IMR-90 (cell line): ENCODE results near the gene DENND1C. TPM values are rescaled to one million over a fixed set of nuclear protein-coding genes. Genes with fewer than 3 reads are reported as not detected.

Experiments
- ATAC-seq: fragments of 200-7000 bp; cut with Tn5 transposase; 2 replicates; pipeline ENCODE4 v1.9.1; 2020; ENCODE audit warnings: low read depth, mild to moderate bottlenecking, moderate library complexity
- BruUV-seq: library from RNA; stranded (reverse); fragments of 400-500 nt; replicated peaks from 2 replicates; lab custom pipeline; 2021; lab: Mats Ljungman, UMichigan
- CTCF ChIA-PET: fragments of 300-600 bp; formaldehyde crosslinking; extraction: SDS; loops from one replicate; lab custom pipeline; 2021; ENCODE audit warnings: antibody characterized with exemption; lab: Yijun Ruan, JAX
- POLR2A ChIA-PET: fragments of 300-600 bp; sonication (Branson Sonifier 250); formaldehyde crosslinking; loops from one replicate; lab custom pipeline; 2022; ENCODE audit warnings: antibody characterized with exemption; ENCODE audit not compliant: unreplicated experiment; lab: Charles Lee
- DNase-seq: peaks from one replicate; pipeline ENCODE4 v3.0.0; 2013
- H2AFZ ChIP-seq: replicated peaks from 2 replicates; pipeline ENCODE3; 2013; ENCODE audit warnings: low read length, mild to moderate bottlenecking; ENCODE audit not compliant: poor library complexity
- H2AK5ac ChIP-seq: 2 replicates; pipeline ENCODE4 v1.6.1; 2013; ENCODE audit warnings: low read depth, low read length, inconsistent platforms
- H2AK9ac ChIP-seq: replicated peaks from 2 replicates; pipeline ENCODE3; 2013; ENCODE audit warnings: mild to moderate bottlenecking, low read depth, low read length, moderate library complexity; ENCODE audit not compliant: poor library complexity
- H2BK120ac ChIP-seq: 2 replicates; pipeline ENCODE4 v1.6.1; 2013; ENCODE audit warnings: low read depth, low read length, inconsistent platforms
- H2BK15ac ChIP-seq: 3 replicates; pipeline ENCODE4 v1.6.1; 2013; ENCODE audit warnings: low read depth, low read length, inconsistent platforms
- H2BK20ac ChIP-seq: 2 replicates; pipeline ENCODE4 v1.6.1; 2013; ENCODE audit warnings: low read depth, mild to moderate bottlenecking, inconsistent platforms, low read length, moderate library complexity
- H2BK5ac ChIP-seq: 2 replicates; pipeline ENCODE4 v1.6.1; 2013; ENCODE audit warnings: mild to moderate bottlenecking, low read depth, low read length, inconsistent platforms; ENCODE audit not compliant: poor library complexity, severe bottlenecking
- H3K14ac ChIP-seq: replicated peaks from 2 replicates; pipeline ENCODE4 v1.6.1; 2013; ENCODE audit warnings: low read depth, low read length, inconsistent platforms
- H3K18ac ChIP-seq: 2 replicates; pipeline ENCODE4 v1.6.1; 2013; ENCODE audit warnings: low read depth, low read length, control low read depth
- H3K23ac ChIP-seq: 2 replicates; pipeline ENCODE4 v1.6.1; 2013; ENCODE audit warnings: low read depth, low read length, inconsistent platforms
- H3K27ac ChIP-seq: 2 replicates; pipeline ENCODE4 v1.5.1; 2013; ENCODE audit warnings: mild to moderate bottlenecking, control low read depth, low read length; ENCODE audit not compliant: insufficient read depth
- H3K27me3 ChIP-seq: 2 replicates; pipeline ENCODE4 v1.6.1; 2013; ENCODE audit warnings: low read length; ENCODE audit not compliant: control insufficient read depth, insufficient read depth
- H3K36me3 ChIP-seq: 2 replicates; pipeline ENCODE4 v1.6.1; 2013; ENCODE audit warnings: low read length, mixed read lengths; ENCODE audit not compliant: control insufficient read depth, insufficient read depth
- H3K4ac ChIP-seq: 2 replicates; pipeline ENCODE4 v1.6.1; 2013; ENCODE audit warnings: low read depth, low read length, inconsistent platforms
- H3K4me1 ChIP-seq: 2 replicates; pipeline ENCODE4 v1.6.1; 2013; ENCODE audit warnings: low read length, mixed read lengths; ENCODE audit not compliant: control insufficient read depth, insufficient read depth
- H3K4me2 ChIP-seq: 2 replicates; pipeline ENCODE4 v1.6.1; 2013; ENCODE audit warnings: low read depth, mild to moderate bottlenecking, control low read depth, low read length, moderate library complexity
- H3K4me3 ChIP-seq: 2 replicates; pipeline ENCODE4 v1.5.1; 2013; ENCODE audit warnings: low read depth, mild to moderate bottlenecking, control low read depth, low read length, moderate library complexity; ENCODE audit not compliant: insufficient read depth
- H3K56ac ChIP-seq: 2 replicates; pipeline ENCODE4 v1.6.1; 2013; ENCODE audit warnings: low read length, inconsistent platforms; ENCODE audit not compliant: insufficient read depth; ENCODE audit errors: extremely low read depth
- H3K79me1 ChIP-seq, 2 experiments: 2 replicates each; pipeline ENCODE4 v1.6.1; 2013; ENCODE audit warnings: low read length in 2 of 2, inconsistent platforms in 1 of 2, low read depth in 1 of 2
- H3K9ac ChIP-seq: 2 replicates; pipeline ENCODE4 v1.6.1; 2013; ENCODE audit warnings: low read depth, low read length, control low read depth
- H3K9me1 ChIP-seq: 2 replicates; pipeline ENCODE4 v1.6.1; 2013; ENCODE audit warnings: low read length, inconsistent platforms; ENCODE audit not compliant: insufficient read depth
- H3K9me3 ChIP-seq: 2 replicates; pipeline ENCODE4 v1.6.1; 2013; ENCODE audit warnings: low read length; ENCODE audit not compliant: control insufficient read depth, insufficient read depth
- H4K20me1 ChIP-seq: 2 replicates; pipeline ENCODE4 v1.6.1; 2013; ENCODE audit warnings: low read length, inconsistent platforms; ENCODE audit not compliant: insufficient read depth
- H4K5ac ChIP-seq: 2 replicates; pipeline ENCODE4 v1.6.1; 2013; ENCODE audit warnings: mild to moderate bottlenecking, low read depth, low read length, control low read depth
- H4K8ac ChIP-seq, 2 experiments: 2 replicates each; pipeline ENCODE4 v1.6.1; 2013; ENCODE audit warnings: low read depth in 2 of 2, low read length in 2 of 2, control low read depth in 1 of 2, inconsistent platforms in 1 of 2
- H4K91ac ChIP-seq: 2 replicates; pipeline ENCODE4 v1.6.1; 2013; ENCODE audit warnings: low read depth, low read length, inconsistent platforms; ENCODE audit not compliant: insufficient read depth
- BHLHE40 ChIP-seq: fragments of 150-350 bp; IDR thresholded peaks from 2 replicates; pipeline ENCODE4 v1.6.1; 2016; ENCODE audit warnings: mild to moderate bottlenecking, low read depth, low read length
- CEBPB ChIP-seq: IDR thresholded peaks from 2 replicates; pipeline ENCODE4 v1.6.1; 2012; ENCODE audit warnings: low read depth, low read length, improper control_type of control experiment
- CHD1 ChIP-seq: IDR thresholded peaks from 2 replicates; pipeline ENCODE4 v1.6.1; 2012; ENCODE audit warnings: low read depth, low read length, improper control_type of control experiment
- CTCF ChIP-seq: conservative IDR thresholded peaks from 2 replicates; pipeline ENCODE4 v1.5.1; 2012; ENCODE audit warnings: mild to moderate bottlenecking, low read depth, low read length, improper control_type of control experiment
- ELK1 ChIP-seq: fragments of 150-350 bp; IDR thresholded peaks from 2 replicates; pipeline ENCODE4 v1.6.1; 2016; ENCODE audit warnings: low read depth, mild to moderate bottlenecking, low read length, moderate library complexity, borderline replicate concordance
- FOS ChIP-seq: fragments of 150-350 bp; IDR thresholded peaks from 2 replicates; pipeline ENCODE4 v1.6.1; 2016; ENCODE audit warnings: low read depth, low read length
- MAFK ChIP-seq: IDR thresholded peaks from 2 replicates; pipeline ENCODE4 v1.6.1; 2012; ENCODE audit warnings: low read depth, low read length, improper control_type of control experiment
- MAZ ChIP-seq: IDR thresholded peaks from 2 replicates; pipeline ENCODE4 v1.6.1; 2012; ENCODE audit warnings: low read depth, mild to moderate bottlenecking, low read length, improper control_type of control experiment, moderate library complexity, borderline replicate concordance
- MXI1 ChIP-seq: IDR thresholded peaks from 2 replicates; pipeline ENCODE4 v1.6.1; 2012; ENCODE audit warnings: low read depth, mild to moderate bottlenecking, low read length, moderate library complexity, borderline replicate concordance
- NFE2L2 ChIP-seq: fragments of 150-350 bp; IDR thresholded peaks from 2 replicates; pipeline ENCODE4 v1.6.1; 2016; ENCODE audit warnings: low read depth, mild to moderate bottlenecking, low read length
- POLR2A ChIP-seq: IDR thresholded peaks from 2 replicates; pipeline ENCODE4 v1.6.1; 2012; ENCODE audit warnings: mild to moderate bottlenecking, low read depth, low read length
- RAD21 ChIP-seq: IDR thresholded peaks from 2 replicates; pipeline ENCODE4 v1.6.1; 2012; ENCODE audit warnings: low read length, improper control_type of control experiment
- RCOR1 ChIP-seq: IDR thresholded peaks from 2 replicates; pipeline ENCODE4 v1.6.1; 2012; ENCODE audit warnings: mild to moderate bottlenecking, low read length, improper control_type of control experiment; ENCODE audit not compliant: insufficient replicate concordance
- RFX5 ChIP-seq: IDR thresholded peaks from 2 replicates; pipeline ENCODE4 v1.8.0; 2012; ENCODE audit warnings: low read depth, mild to moderate bottlenecking, low read length, moderate library complexity
- SMC3 ChIP-seq: fragments of 150-350 bp; IDR thresholded peaks from 2 replicates; pipeline ENCODE4 v1.6.1; 2016; ENCODE audit warnings: low read depth, mild to moderate bottlenecking, antibody characterized with exemption, low read length, moderate library complexity
- USF2 ChIP-seq: fragments of 150-350 bp; IDR thresholded peaks from 2 replicates; pipeline ENCODE4 v1.6.1; 2017; ENCODE audit warnings: mild to moderate bottlenecking, antibody characterized with exemption, low read length, low read depth
- WGBS, 2 experiments: methylation state at CpG; one replicate each; pipeline versions ENCODE4 v1.1.5 to v1.1.7; 2013; ENCODE audit warnings: missing lambda C conversion rate in 2 of 2; ENCODE audit not compliant: insufficient read length in 1 of 2; ENCODE audit errors: extremely low coverage in 2 of 2; 5-methylcytosine and 5-hydroxymethylcytosine counted together
- dilution Hi-C: fragments of 300-500 bp; cut with HindIII; formaldehyde crosslinking; loops from one replicate; pipeline ENCODE4 v1.14.3; 2018; ENCODE audit warnings: low sequenced_read_pairs; ENCODE audit not compliant: unreplicated experiment
- in situ Hi-C: fragments of 300-500 bp; cut with MboI; formaldehyde crosslinking; loops from 3 replicates; pipeline ENCODE4 v1.14.3; 2019; ENCODE audit warnings: low sequenced_read_pairs, inconsistent platforms, mixed read lengths
- intact Hi-C: fragments of 100-400 bp; cut with micrococcal nuclease; formaldehyde crosslinking; loops from 2 replicates; pipeline ENCODE4 v1.10.0; 2022
- polyA plus RNA-seq, 3 experiments: library from polyadenylated mRNA; depleted of rRNA; stranded (reverse); fragments of >200 nt; gene quantifications; 2 replicates each; pipeline ENCODE4 v1.2.3, GENCODE V29; 2012; ENCODE audit warnings: low replicate concordance in 1 of 3
- total RNA-seq: library from RNA; depleted of rRNA; stranded (reverse); fragments of >200 nt; gene quantifications from 2 replicates; pipeline ENCODE4 v1.2.3, GENCODE V29; 2012

DENND1C gene
- total and polyA plus RNA-seq, 2 of the 4 experiments (the other 2 are of a cell fraction): not detected

- H3K18ac ChIP-seq: no peak overlapping the region
- ChIA-PET CTCF (no interaction called here), POLR2A (no interaction called here)
- H4K91ac ChIP-seq: no peak overlapping the region
- H3K27ac ChIP-seq: no peak overlapping the region
- H3K23ac ChIP-seq: no peak overlapping the region
- TF ChIP-seq BHLHE40 (no peak), CEBPB (no peak), USF2 (no peak), FOS (no peak), MAZ (no peak), MAFK (no peak), NFE2L2 (no peak), RFX5 (no peak), CTCF (no peak), RCOR1 (no peak), MXI1 (no peak), SMC3 (no peak), RAD21 (no peak), ELK1 (no peak), POLR2A (no peak), CHD1 (no peak)
- H3K9me3 ChIP-seq: no peaks in the 10 kb centered on the region
- H2AK5ac ChIP-seq: no peak overlapping the region
- no TSS peak for BruUV-seq
- H4K8ac ChIP-seq: no peak overlapping the region
- H2BK20ac ChIP-seq: no peak overlapping the region
- H2BK15ac ChIP-seq: no peak overlapping the region
- H3K9ac ChIP-seq: no peak overlapping the region
- no peak overlapping the region for H2AFZ ChIP-seq
- no peak overlapping the region for H3K4me3 ChIP-seq
- H3K4me2 ChIP-seq: no peak overlapping the region
- no peak for ATAC-seq
- in situ Hi-C loops (loop anchor here (10.0 kb wide), 1 partner anchor 221 kb away; the partner anchor contains the start of genes GPR108 and TRIP10), intact Hi-C loops (no loop called here), dilution Hi-C loops (no loop called here)
- WGBS, 2 experiments: no CpG with 5 or more reads among the region's 9 CpGs
- H3K27me3 ChIP-seq: no peaks in the 10 kb centered on the region
- H4K5ac ChIP-seq: no peak overlapping the region
- no peak overlapping the region for H2AK9ac ChIP-seq
- H4K20me1 ChIP-seq: no peaks in the 10 kb centered on the region
- no peak overlapping the region for H3K14ac ChIP-seq
- H3K4me1 ChIP-seq: no peaks in the 10 kb centered on the region
- no peak overlapping the region for H2BK5ac ChIP-seq
- no peak for DNase-seq
- no peak overlapping the region for H3K56ac ChIP-seq
- H3K36me3 ChIP-seq: no peaks in the 10 kb centered on the region
- H3K79me1 ChIP-seq: no peaks in the 10 kb centered on the region
- no peak overlapping the region for H3K4ac ChIP-seq
- no peak overlapping the region for H2BK120ac ChIP-seq
- H3K9me1 ChIP-seq: 0 out of 2 replicates have a peak, but pooled peaks cover 2% of the 10 kb centered on the region
These were observed 32.5 kb upstream of the DENND1C start for GRCh38 chr19:6514089-6514488.
